T-helper 1 cell treated with Interleukin-12 subunit alpha and Interleukin-12 subunit beta and Interleukin-4 antibody, amounts not matched to agents 30 μg/mL and 1 μg/mL, for 36 hours (primary cell): ENCODE data around the gene FAM131A.

Experiments
- H3K27ac Mint-ChIP-seq: one replicate; pipeline ENCODE4 v1.8.0; 2021; ENCODE audit warnings: mild to moderate bottlenecking, mixed read lengths
- H3K27me3 Mint-ChIP-seq: one replicate; pipeline ENCODE4 v1.8.0; 2021; ENCODE audit warnings: low read depth, mixed read lengths
- H3K36me3 Mint-ChIP-seq: one replicate; pipeline ENCODE4 v1.8.0; 2021; ENCODE audit warnings: low read depth, mixed read lengths
- H3K4me1 Mint-ChIP-seq: one replicate; pipeline ENCODE4 v1.8.0; 2021; ENCODE audit warnings: low read depth, mixed read lengths
- H3K4me3 Mint-ChIP-seq: one replicate; pipeline ENCODE4 v1.8.0; 2021; ENCODE audit warnings: mild to moderate bottlenecking, moderate library complexity, mixed read lengths
- H3K9me3 Mint-ChIP-seq: one replicate; pipeline ENCODE4 v1.8.0; 2021; ENCODE audit warnings: mixed read lengths

Gene FAM131A

GRCh38 chr3:184341925-184342324 lies 4.5 kb downstream of the FAM131A start:
- Mint-ChIP-seq H3K36me3 (peaks cover 5% of the 10 kb centered on the region), H3K9me3 (no peaks in the 10 kb centered on the region), H3K27me3 (peaks cover 6% of the 10 kb centered on the region), H3K4me3 (no peak overlapping the region), H3K27ac (no peak overlapping the region), H3K4me1 (peaks cover 16% of the 10 kb centered on the region)

- Mint-ChIP-seq H3K4me3 (no peak overlapping the region), H3K9me3 (no peaks in the 10 kb centered on the region), H3K36me3 (no peaks in the 10 kb centered on the region), H3K4me1 (peaks cover 10% of the 10 kb centered on the region), H3K27ac (no peak overlapping the region), H3K27me3 (no peaks in the 10 kb centered on the region)
Measured at GRCh38 chr3:184343200-184343876, 5.9 kb downstream of the FAM131A start.

- no peak overlapping the region for H3K4me3 Mint-ChIP-seq
- H3K36me3 Mint-ChIP-seq = no peaks in the 10 kb centered on the region
- H3K27me3 Mint-ChIP-seq = no peaks in the 10 kb centered on the region
- no peak overlapping the region for H3K27ac Mint-ChIP-seq
- H3K9me3 Mint-ChIP-seq = no peaks in the 10 kb centered on the region
- H3K4me1 Mint-ChIP-seq = peaks cover 6% of the 10 kb centered on the region
Measured at GRCh38 chr3:184344579-184345316, 7.3 kb downstream of the FAM131A start.

- Mint-ChIP-seq H3K27ac (no peak overlapping the region), H3K4me1 (peaks cover 5% of the 10 kb centered on the region), H3K4me3 (no peak overlapping the region), H3K27me3 (no peaks in the 10 kb centered on the region), H3K9me3 (no peaks in the 10 kb centered on the region), H3K36me3 (no peaks in the 10 kb centered on the region)
Measured at GRCh38 chr3:184345317-184346144, 8.1 kb downstream of the FAM131A start.

GRCh38 chr3:184346480-184347190 lies 9.2 kb downstream of the FAM131A start:
- Mint-ChIP-seq H3K27ac (no peak overlapping the region), H3K4me3 (no peak overlapping the region), H3K4me1 (no peaks in the 10 kb centered on the region), H3K36me3 (no peaks in the 10 kb centered on the region), H3K9me3 (no peaks in the 10 kb centered on the region), H3K27me3 (no peaks in the 10 kb centered on the region)

- Mint-ChIP-seq H3K4me1 (no peaks in the 10 kb centered on the region), H3K9me3 (no peaks in the 10 kb centered on the region), H3K27me3 (no peaks in the 10 kb centered on the region), H3K4me3 (no peak overlapping the region), H3K36me3 (no peaks in the 10 kb centered on the region), H3K27ac (no peak overlapping the region)
Measured at GRCh38 chr3:184347321-184348056, 10.1 kb downstream of the FAM131A start.

- Mint-ChIP-seq H3K9me3 (no peaks in the 10 kb centered on the region), H3K4me3 (no peak overlapping the region), H3K27ac (no peak overlapping the region), H3K27me3 (no peaks in the 10 kb centered on the region), H3K36me3 (no peaks in the 10 kb centered on the region), H3K4me1 (no peaks in the 10 kb centered on the region)
Measured at GRCh38 chr3:184348057-184348382, 10.6 kb downstream of the FAM131A start.

- H3K9me3 Mint-ChIP-seq = no peaks in the 10 kb centered on the region
- no peaks in the 10 kb centered on the region for H3K27me3 Mint-ChIP-seq
- H3K27ac Mint-ChIP-seq = no peak overlapping the region
- H3K4me3 Mint-ChIP-seq = no peak overlapping the region
- H3K36me3 Mint-ChIP-seq = no peaks in the 10 kb centered on the region
- H3K4me1 Mint-ChIP-seq = no peaks in the 10 kb centered on the region
Measured at GRCh38 chr3:184349563-184350470, 12.4 kb downstream of the FAM131A start.

- H3K27ac Mint-ChIP-seq = no peak overlapping the region
- no peaks in the 10 kb centered on the region for H3K4me1 Mint-ChIP-seq
- H3K9me3 Mint-ChIP-seq = no peaks in the 10 kb centered on the region
- H3K4me3 Mint-ChIP-seq = no peak overlapping the region
- no peaks in the 10 kb centered on the region for H3K36me3 Mint-ChIP-seq
- H3K27me3 Mint-ChIP-seq = no peaks in the 10 kb centered on the region
Measured at GRCh38 chr3:184350618-184351017, 13.2 kb downstream of the FAM131A start.

GRCh38 chr3:184351511-184352148 lies 14.2 kb downstream of the FAM131A start:
- Mint-ChIP-seq H3K36me3 (no peaks in the 10 kb centered on the region), H3K4me3 (no peak overlapping the region), H3K27me3 (no peaks in the 10 kb centered on the region), H3K9me3 (no peaks in the 10 kb centered on the region), H3K4me1 (no peaks in the 10 kb centered on the region), H3K27ac (no peak overlapping the region)

GRCh38 chr3:184352149-184352785 lies 14.9 kb downstream of the FAM131A start:
- Mint-ChIP-seq H3K4me3 (no peak overlapping the region), H3K27me3 (no peaks in the 10 kb centered on the region), H3K4me1 (no peaks in the 10 kb centered on the region), H3K27ac (no peak overlapping the region), H3K9me3 (no peaks in the 10 kb centered on the region), H3K36me3 (no peaks in the 10 kb centered on the region)

- H3K4me1 Mint-ChIP-seq = no peaks in the 10 kb centered on the region
- no peaks in the 10 kb centered on the region for H3K27me3 Mint-ChIP-seq
- H3K4me3 Mint-ChIP-seq = no peak overlapping the region
- no peaks in the 10 kb centered on the region for H3K36me3 Mint-ChIP-seq
- no peak overlapping the region for H3K27ac Mint-ChIP-seq
- no peaks in the 10 kb centered on the region for H3K9me3 Mint-ChIP-seq
Measured at GRCh38 chr3:184352897-184353545, 15.6 kb downstream of the FAM131A start.
